G401.6 (cell line): ENCODE measurements around the gene POP4.

Experiments
- FAIRE-seq: peaks from 2 replicates; lab custom pipeline; 2012; peaks lifted over from hg19 to GRCh38; lab: Jason Lieb, UNC

Gene POP4

GRCh38 chr19:29631450-29631849 is 25.4 kb downstream of the POP4 start:
- no peak for FAIRE-seq

- no peak for FAIRE-seq
These were observed 27.9 kb downstream of the POP4 start for GRCh38 chr19:29634002-29634401.

- no peak for FAIRE-seq
These were observed 28.5 kb downstream of the POP4 start for GRCh38 chr19:29634423-29635130.

DNA sequence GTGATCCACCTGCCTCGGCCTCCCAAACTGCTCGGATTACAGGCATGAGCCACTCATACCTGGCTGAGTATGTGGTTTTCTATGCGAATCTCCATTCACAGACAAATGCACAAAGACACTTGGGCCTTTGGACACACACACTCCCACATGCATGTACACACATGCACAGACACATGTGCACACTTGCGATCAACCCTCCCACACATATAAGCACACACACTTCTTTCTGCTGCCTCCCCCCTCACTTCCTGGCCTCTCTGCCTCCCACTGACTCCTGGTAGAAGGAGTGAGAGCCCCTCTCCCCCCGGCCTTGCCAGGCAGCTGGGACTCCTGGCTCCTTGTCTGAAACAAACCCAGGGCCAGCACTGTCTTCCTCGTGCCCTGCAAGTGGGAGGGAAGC is 29.9 kb downstream of the POP4 start:
- FAIRE-seq, result no peak

GRCh38 chr19:29636553-29637360 is 30.7 kb downstream of the POP4 start:
- FAIRE-seq, result no peak

GRCh38 chr19:29639086-29639485 is 33.0 kb downstream of the POP4 start:
- FAIRE-seq, result no peak

DNA sequence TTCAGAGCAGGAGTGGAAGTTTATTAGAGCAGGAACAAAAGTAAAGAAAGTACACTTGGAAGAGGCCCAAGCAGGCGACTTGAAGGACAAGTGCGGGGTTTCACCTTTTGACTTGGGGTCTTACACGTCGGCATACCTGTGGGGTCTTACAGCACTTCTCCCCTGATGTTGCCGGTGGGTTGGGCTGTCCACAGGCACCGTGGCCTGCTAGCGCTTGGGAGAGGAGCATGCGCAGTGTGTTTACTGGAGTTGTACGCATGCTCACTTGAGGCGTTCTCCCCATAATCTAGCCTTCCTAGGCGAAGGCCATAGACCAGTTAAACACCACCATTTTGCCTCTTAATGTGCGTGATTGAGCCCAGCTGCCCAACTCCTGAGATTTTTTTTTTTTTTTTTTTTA is 34.1 kb downstream of the POP4 start:
- no peak for FAIRE-seq

GRCh38 chr19:29641597-29641996 is 35.5 kb downstream of the POP4 start:
- FAIRE-seq, result no peak

GRCh38 chr19:29643361-29643935 is 37.4 kb downstream of the POP4 start:
- no peak for FAIRE-seq

DNA sequence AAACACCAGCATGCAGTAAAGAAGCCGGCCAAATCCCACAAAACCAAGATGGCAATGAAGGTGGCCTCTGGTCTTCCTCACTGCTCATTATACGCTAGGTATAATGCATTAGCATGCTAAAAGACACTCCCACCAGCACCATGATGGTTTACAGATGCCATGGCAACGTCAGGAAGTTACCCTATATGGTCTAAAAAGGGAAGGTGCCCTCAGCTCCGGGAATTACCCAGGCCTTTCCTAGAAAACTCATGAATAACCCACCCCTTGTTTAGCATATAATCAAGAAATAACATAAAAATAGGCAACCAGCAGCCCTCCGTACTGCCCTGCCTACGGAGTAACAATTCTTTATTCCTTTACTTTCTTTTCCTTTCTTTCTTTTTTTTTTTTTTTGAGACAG is 38.1 kb downstream of the POP4 start:
- no peak for FAIRE-seq

- no peak for FAIRE-seq
These were observed 39.4 kb downstream of the POP4 start for GRCh38 chr19:29645491-29645867.

GRCh38 chr19:29645911-29646310 is 39.8 kb downstream of the POP4 start:
- FAIRE-seq, result no peak

GRCh38 chr19:29650772-29651387 is 44.8 kb downstream of the POP4 start:
- FAIRE-seq, result no peak

- no peak for FAIRE-seq
These were observed 45.7 kb downstream of the POP4 start for GRCh38 chr19:29651622-29652394.

DNA sequence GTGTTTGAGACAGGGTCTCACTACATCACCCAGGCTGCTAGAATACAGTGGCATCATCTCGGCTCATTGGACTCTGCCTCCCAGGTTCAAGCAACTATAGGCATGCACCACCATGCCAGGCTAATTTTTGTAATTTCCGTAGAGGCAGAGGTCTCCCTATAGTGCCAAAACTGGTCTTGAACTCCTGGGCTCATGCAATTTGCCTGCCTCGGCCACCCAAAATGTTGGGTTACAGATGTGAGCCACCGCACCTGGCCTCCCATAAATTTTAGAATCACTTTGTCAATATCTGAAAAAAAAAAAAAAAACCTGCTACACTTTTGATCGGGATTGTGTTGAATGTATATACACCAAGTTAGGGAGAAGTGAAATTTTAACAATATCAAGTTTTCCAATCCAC is 47.3 kb downstream of the POP4 start:
- peak; percentile 17 for FAIRE-seq

DNA sequence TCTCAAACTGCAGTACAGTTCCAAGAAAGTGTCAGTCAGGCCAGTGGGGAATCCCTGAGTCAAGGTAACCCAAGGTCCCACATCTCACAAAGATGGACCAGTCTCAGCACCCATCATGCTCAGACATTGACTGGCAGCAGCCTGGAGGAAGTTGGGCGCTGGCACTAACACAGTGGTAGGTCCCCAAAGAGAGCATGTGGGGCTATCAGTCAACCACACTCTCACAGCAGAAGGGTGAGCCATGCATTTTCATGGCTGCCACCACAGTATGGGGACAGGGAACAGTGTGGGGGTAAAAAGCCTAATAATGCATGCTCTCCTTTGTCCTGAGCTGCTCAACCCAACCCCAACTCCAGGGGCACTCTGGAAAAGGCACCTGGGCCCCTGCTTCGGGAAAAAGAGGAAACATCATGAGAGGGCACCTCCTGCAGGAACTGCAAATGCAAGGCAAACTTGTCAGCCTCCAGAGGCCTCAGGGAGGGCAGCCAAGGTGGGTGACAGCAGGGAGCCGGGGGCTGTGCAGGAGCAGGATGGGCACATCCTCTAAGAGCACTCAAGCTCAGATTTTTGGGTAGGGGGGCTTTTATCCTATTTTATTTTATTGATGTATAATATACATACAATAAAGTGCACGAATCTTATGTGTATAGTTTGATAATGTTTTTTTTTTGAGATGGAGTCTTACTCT is 49.7 kb downstream of the POP4 start:
- no peak for FAIRE-seq

DNA sequence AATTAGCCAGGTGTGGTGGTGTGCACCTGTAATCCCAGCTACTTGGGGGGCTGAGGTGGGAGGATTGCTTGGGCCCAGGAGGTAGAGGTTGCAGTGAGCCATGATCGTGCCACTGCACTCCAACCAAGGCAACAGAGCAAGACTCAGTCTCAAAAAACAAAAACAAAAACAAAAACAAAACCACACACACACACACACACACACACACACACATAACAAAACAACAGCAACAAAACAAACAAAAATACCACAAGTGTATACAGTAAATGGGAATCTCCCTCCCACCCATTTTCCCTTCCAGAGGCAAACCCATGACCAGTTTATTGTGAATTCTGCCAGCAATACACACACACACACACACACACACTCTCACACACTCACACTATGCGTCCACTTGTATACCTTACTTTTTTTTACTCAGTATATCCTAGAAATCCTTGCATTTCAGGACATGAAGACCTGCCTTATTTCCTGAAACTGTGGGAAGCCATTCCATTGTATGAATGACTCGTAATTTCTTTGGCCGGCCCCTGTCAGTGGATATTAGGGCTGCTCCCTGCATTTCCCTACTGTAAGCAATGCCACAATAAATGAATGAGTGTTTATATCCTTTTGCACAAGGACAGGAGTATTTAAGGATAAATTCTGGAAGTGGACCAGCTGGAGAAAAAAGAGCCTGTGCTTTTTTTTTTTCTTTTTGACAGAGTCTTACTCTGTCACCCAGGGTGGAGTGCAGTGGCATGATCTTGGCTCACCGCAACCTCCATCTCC is 52.3 kb downstream of the POP4 start:
- no peak for FAIRE-seq

DNA sequence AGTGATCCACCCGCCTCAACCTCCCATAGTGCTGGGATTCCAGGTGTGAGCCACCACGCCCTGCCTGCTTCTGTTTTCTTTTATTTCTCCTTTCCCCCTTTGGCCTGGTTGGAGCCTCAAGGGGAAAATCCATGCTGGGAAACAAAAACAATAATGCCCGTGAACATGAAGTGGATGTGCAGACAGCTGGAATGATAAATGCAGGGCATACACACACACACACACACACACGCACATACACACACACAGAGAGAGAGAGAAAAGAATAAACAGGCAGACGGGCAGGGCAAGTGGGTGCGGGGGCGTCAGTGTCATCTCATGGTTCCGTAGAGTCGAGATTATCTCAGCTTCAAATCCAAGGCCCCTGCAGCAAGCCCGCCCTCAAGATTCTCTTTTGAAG is 54.8 kb downstream of the POP4 start:
- FAIRE-seq, result no peak

GRCh38 chr19:29662278-29662603 is 56.2 kb downstream of the POP4 start:
- no peak for FAIRE-seq

DNA sequence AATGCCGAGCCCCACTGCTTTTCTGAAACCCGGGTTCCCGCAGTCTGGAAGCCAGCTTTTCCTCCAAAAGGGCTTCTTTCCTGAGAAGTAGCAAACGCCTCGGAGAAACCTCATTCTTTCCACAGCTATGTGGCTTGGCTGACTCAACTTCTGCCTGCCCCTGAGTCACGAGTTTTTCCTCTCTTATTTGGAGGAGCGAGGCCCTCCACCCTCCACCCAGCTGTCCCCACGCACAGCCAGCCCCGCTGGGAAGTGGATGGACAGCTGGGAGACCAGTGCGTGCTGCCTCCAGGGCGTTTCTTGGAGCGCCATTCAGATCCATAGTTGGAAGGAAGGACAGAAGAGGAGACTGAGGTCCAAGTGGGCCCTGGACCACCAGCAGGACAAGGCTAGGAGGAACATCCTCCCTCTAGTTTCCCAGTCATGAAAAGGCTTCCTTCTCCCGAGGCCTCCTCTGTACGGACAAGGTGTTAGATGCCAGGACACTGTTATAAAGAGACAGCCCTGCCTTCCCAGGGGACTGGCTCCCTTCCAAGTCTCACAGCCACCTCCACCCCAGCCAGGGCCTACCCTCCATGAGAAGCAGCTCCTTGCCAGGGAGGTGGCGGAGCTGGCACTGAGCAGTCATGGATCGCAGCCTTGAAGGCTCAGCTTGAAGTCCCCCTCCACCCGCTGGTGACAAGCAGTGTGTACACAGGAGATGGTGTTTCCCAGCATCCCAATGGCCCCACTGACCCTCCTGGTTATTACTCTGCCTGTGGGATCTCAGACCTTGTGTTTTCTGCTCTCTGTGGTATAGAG is 56.7 kb downstream of the POP4 start:
- FAIRE-seq, result no peak
